ENCODE measurements around the gene TRIM8.

DNA sequence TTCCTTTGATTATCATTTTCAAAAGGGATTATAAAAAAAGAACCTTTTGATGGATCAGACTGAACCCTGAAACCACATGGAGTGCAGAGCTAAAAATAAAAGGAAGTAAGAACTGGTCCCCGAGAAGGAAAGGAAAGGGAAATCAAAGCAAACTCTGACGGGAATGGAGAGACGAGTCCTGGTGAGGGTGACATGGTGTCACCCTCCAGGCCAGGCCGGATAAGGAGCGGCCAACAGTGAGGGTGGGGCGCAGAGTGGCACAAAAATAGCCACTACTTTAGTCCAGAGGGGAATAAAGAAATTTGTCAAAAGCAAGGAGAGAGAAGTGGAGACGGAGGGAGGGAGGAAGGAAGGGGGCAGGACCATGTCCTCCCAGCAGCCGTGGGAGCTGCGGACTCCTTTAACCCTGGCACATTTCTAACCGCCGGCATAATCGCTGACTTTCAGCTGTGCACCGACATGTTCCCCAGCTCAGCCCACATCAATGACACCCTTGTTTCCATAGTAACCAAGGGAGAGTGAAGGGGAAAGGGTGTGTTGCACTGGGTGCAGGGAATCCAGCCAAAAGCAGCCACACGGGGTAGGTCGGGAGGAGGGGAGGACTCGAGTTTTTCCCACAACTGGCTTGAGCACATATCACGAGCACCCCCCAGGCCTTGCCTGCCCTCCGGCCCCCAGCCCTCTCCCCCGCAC, 29.7 kb downstream of the TRIM8 start:
- TF ChIP-seq TCF7 (CRISPR knock-in tag; IDR thresholded peaks at IDR 0.05; ENCODE audit: low read depth) (no peak), SP1 (CRISPR knock-in tag; conservative IDR thresholded peaks at IDR 0.05) (no peak)

Data from WTC11 (cell line).